Prostate gland (tissue), 2 donors: ENCODE results near the gene ATP2C2. TPM values are rescaled to one million over a fixed set of nuclear protein-coding genes. Genes with fewer than 3 reads are reported as not detected.

ENCODE experiments used
- DNase-seq: peaks from one replicate; pipeline ENCODE4 v3.0.0-alpha.2; 2019; ENCODE audit warnings: low spot score
- H3K27ac ChIP-seq, 2 donors: fragments of 200-600 bp; sonication (generic); 2 replicates each; pipeline ENCODE4 v1.5.1; 2017 to 2019
- H3K27me3 ChIP-seq: fragments of 200-600 bp; sonication (generic); replicated peaks from 2 replicates; pipeline ENCODE4 v1.5.1; 2019; ENCODE audit not compliant: insufficient read depth
- H3K36me3 ChIP-seq, 2 donors: fragments of 200-600 bp; sonication (generic); 1 replicate in 1 of 2; 2 replicates in 1 of 2; pipeline versions ENCODE4 v1.5.1 to v1.8.1; 2017 to 2019
- H3K4me1 ChIP-seq: fragments of 200-600 bp; sonication (generic); replicated peaks from 2 replicates; pipeline ENCODE4 v1.5.1; 2019
- H3K4me3 ChIP-seq, 2 donors: fragments of 200-600 bp; sonication (generic); 2 replicates each; pipeline ENCODE4 v1.5.1; 2017 to 2019
- H3K9me3 ChIP-seq: fragments of 200-600 bp; sonication (generic); 2 replicates; pipeline ENCODE4 v1.5.1; 2017
- POLR2A ChIP-seq: fragments of 450-650 bp; IDR thresholded peaks from one replicate; pipeline ENCODE4 v1.6.1; 2016; ENCODE audit warnings: antibody characterized with exemption, mild to moderate bottlenecking
- POLR2AphosphoS5 ChIP-seq: sonication (generic); formaldehyde crosslinking; IDR thresholded peaks from one replicate; pipeline ENCODE4 v1.6.1; 2017; ENCODE audit warnings: antibody characterized with exemption
- WGBS: methylation state at CpG from one replicate; pipeline ENCODE4 v1.1.5; 2018; 5-methylcytosine and 5-hydroxymethylcytosine counted together
- intact Hi-C: fragments of 100-400 bp; cut with DNase I; formaldehyde crosslinking; loops from one replicate; pipeline ENCODE4 v1.14.2; 2022
- total RNA-seq, 2 donors: library from RNA; depleted of rRNA; stranded (reverse); fragments of >200 nt; gene quantifications; one replicate each; pipeline ENCODE4 v1.1.0, GENCODE V29; 2016
- TF ChIP-seq, protein P1 (sequence below), 4 experiments: fragments of 200-600 bp in 2 of 4; fragments of 450-650 bp in 2 of 4; sonication (generic) in 2 of 4; IDR thresholded peaks; 1 replicate in 3 of 4; 2 replicates in 1 of 4; pipeline ENCODE4 v1.5.1; 2016 to 2019; ENCODE audit warnings: antibody characterized with exemption in 4 of 4, mild to moderate bottlenecking in 2 of 4, moderate library complexity in 2 of 4

The ATP2C2 gene
- total RNA-seq, 2 donors from 2014 or later = 43.7 to 56.1 TPM

DNA sequence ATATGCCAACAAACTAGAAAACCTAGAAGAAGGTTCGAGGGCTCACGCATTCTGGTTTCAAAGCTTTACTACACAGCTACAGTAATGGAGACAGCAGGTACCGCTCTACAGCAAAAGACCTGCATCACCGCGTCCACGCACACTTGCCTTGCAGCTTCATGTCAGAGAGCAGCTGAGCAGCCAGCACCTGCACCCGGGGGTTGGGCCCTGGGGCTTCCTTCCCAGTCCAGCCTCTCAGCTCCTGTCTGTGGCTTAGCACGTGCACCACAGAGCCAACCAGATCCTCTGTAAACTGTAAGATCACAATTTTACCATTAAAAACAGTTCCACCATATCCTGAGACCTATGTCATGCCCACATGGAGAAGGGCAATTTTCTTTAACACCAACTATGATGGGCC is 120.8 kb downstream of the ATP2C2 start:
- no peaks in the 10 kb centered on the region for H3K4me1 ChIP-seq
- H3K9me3 ChIP-seq = no peaks in the 10 kb centered on the region
- H3K36me3 ChIP-seq = no peaks in the 10 kb centered on the region
- no peak overlapping the region for H3K4me3 ChIP-seq
- 76% methylated on average over 8 of the region's 8 CpGs for WGBS
- H3K27ac ChIP-seq = no peak overlapping the region
- no peak for DNase-seq
- intact Hi-C loops = loop anchor here (5.0 to 10.0 kb wide), 3 partner anchors 302 to 524 kb away; partner anchors contain the start of genes NECAB2 and TAF1C
- no peaks in the 10 kb centered on the region for H3K27me3 ChIP-seq
- TF ChIP-seq, protein P1, sequence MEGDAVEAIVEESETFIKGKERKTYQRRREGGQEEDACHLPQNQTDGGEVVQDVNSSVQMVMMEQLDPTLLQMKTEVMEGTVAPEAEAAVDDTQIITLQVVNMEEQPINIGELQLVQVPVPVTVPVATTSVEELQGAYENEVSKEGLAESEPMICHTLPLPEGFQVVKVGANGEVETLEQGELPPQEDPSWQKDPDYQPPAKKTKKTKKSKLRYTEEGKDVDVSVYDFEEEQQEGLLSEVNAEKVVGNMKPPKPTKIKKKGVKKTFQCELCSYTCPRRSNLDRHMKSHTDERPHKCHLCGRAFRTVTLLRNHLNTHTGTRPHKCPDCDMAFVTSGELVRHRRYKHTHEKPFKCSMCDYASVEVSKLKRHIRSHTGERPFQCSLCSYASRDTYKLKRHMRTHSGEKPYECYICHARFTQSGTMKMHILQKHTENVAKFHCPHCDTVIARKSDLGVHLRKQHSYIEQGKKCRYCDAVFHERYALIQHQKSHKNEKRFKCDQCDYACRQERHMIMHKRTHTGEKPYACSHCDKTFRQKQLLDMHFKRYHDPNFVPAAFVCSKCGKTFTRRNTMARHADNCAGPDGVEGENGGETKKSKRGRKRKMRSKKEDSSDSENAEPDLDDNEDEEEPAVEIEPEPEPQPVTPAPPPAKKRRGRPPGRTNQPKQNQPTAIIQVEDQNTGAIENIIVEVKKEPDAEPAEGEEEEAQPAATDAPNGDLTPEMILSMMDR (IDR thresholded peaks at IDR 0.05) = no peak
- TF ChIP-seq POLR2AphosphoS5 = no peak

DNA sequence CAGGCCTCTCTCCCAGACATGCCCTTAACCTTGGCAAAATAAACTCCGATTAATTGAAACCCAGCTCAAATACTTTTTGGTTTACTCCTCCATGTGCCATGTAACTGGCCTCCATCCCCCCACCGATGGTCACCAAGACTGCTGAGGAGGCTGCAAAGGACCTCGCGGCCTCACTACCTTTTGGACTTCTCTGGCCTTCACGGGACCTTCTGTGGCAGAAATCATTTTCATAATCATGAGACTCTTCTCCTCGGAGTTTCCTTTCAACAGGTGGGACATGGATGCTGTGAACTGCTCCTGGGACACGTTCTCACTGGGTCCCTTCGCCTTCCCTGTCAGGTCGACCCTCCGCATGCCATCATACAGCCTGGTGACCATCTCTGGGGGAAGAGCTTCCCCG is 127.2 kb downstream of the ATP2C2 start:
- Histone ChIP-seq H3K4me1 (no peaks in the 10 kb centered on the region), H3K4me3 (no peak overlapping the region), H3K27me3 (no peaks in the 10 kb centered on the region), H3K36me3 (no peaks in the 10 kb centered on the region), H3K27ac (no peak overlapping the region), H3K9me3 (no peaks in the 10 kb centered on the region)
- TF ChIP-seq POLR2A = no peak
- TF ChIP-seq, protein P1 (IDR thresholded peaks at IDR 0.05) = no peak
- no peak for TF ChIP-seq POLR2AphosphoS5
- intact Hi-C loops = no loop called here
- WGBS = 97% methylated on average over 11 of the region's 11 CpGs
- DNase-seq = no peak

DNA sequence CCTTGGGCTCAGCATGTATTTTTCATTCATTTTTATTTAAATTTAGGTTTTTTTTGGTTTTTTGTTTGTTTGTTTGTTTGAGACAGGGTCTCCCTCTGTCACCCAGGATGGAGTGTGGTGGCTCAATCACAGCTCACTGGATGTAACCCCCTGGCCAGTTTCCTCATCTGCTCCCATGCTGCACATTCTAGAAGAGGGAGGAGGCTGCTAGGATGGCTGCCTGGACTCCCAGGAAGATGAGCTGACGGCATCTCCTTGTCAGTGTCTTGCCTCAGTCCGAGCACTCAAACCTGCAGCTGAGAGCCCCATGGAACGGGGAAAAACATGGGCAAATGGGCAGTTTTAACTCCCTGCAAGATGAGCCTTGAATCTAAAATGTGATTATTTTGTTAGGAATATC is 128.7 kb downstream of the ATP2C2 start:
- H3K9me3 ChIP-seq = no peaks in the 10 kb centered on the region
- no peak overlapping the region for H3K27ac ChIP-seq
- intact Hi-C loops = no loop called here
- no peaks in the 10 kb centered on the region for H3K36me3 ChIP-seq
- no peaks in the 10 kb centered on the region for H3K27me3 ChIP-seq
- H3K4me1 ChIP-seq = no peaks in the 10 kb centered on the region
- WGBS = 100% methylated on average over 3 of the region's 3 CpGs
- no peak overlapping the region for H3K4me3 ChIP-seq
- TF ChIP-seq, protein P1 (IDR thresholded peaks at IDR 0.05) = no peak
- TF ChIP-seq POLR2AphosphoS5 (no peak), POLR2A (no peak)
- DNase-seq = no peak

DNA sequence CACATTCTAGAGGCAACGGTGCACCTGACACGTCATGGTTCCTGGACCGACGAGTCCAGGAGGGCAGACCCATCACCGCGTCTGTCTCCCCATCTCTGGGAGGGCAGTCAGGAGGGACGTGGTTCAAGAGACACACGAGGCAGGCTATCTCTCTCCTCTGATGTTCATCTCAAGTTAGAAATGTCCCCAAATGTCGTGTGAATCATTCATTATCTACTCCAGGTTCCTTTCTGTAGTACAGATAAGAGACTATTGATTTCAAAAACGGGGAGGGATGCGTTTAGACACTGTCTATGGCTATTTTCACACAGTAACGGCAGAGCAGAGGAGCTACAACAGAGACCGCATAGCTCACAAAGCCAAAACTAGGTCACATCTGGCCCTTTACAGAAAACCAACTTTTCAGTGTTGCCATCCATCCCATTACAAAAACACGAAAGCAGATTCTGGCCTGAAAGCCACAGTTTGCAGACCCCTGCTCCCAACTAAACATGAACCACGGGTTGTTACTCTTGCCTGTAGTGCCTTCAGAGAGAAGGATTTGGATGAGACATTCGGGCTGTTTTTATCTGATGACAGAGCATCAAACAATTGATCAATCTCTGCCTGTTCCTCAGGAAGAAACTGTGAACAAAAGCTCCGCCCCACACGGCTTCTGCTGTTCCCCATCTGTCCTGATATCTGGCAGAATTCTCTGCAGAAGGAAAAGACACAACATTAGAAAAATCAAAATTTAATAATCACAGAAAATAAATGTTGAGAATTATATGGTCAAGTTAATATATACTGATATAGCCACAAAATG is 129.3 kb downstream of the ATP2C2 start:
- DNase-seq = no peak
- Histone ChIP-seq H3K27me3 (no peaks in the 10 kb centered on the region), H3K36me3 (no peaks in the 10 kb centered on the region), H3K4me3 (no peak overlapping the region), H3K27ac (no peak overlapping the region), H3K4me1 (no peaks in the 10 kb centered on the region), H3K9me3 (no peaks in the 10 kb centered on the region)
- WGBS = 84% methylated on average over 18 of the region's 18 CpGs
- TF ChIP-seq POLR2A (no peak), POLR2AphosphoS5 (no peak)
- TF ChIP-seq, protein P1 (IDR thresholded peaks at IDR 0.05) = no peak
- intact Hi-C loops = no loop called here

DNA sequence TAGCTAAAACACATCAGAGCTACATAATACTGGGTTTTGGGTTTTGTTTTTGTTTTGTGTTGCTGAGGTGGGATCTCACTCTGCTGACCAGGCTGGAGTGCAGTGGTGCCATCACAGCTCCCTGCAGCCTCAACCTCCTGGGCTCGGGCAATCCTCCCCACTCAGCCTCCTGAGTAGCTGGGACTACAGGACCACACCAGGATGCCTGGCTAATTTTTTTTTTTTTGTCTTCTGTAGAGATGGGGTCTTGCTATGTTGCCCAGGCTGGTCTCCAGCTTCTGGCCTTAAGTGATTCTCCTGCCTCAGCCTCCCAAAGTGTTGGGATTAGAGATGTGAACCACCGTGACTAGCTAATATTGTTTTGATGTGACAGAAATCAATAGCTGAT is 129.9 kb downstream of the ATP2C2 start:
- Histone ChIP-seq H3K36me3 (no peaks in the 10 kb centered on the region), H3K4me1 (no peaks in the 10 kb centered on the region), H3K27me3 (no peaks in the 10 kb centered on the region), H3K9me3 (no peaks in the 10 kb centered on the region), H3K4me3 (no peak overlapping the region), H3K27ac (no peak overlapping the region)
- no peak for DNase-seq
- WGBS = 97% methylated on average over 2 of the region's 2 CpGs
- TF ChIP-seq POLR2AphosphoS5 = no peak
- TF ChIP-seq, protein P1 (IDR thresholded peaks at IDR 0.05) = no peak
- TF ChIP-seq POLR2A = no peak
- intact Hi-C loops = no loop called here
